Activated T-helper 2 cell treated with anti-CD3 and anti-CD28 coated beads, Interferon-gamma antibody, Interleukin-2, Interleukin-4, amounts not matched to agents 10 μg/mL and 5 μg/mL and 100 μg/mL, durations not matched to agents 14 hours and 24 hours and 36 hours (primary cell): ENCODE results near the gene SIRT2. TPM values are rescaled to one million over a fixed set of nuclear protein-coding genes. Genes with fewer than 3 reads are reported as not detected.
A peak's percentile ranks its signal among the peaks of the same experiment; 100 is the strongest.
"Not testable (repeated sequence)": the region's sequence is repeated elsewhere in the genome, so short reads cannot be mapped to it uniquely, and the experiment has no call there.

Experiments used
- DNase-seq: peaks from one replicate; pipeline ENCODE4 v3.0.0; 2021; ENCODE audit warnings: low spot score
- H3K27ac Mint-ChIP-seq: one replicate; pipeline ENCODE4 v1.8.0; 2021; ENCODE audit warnings: mixed read lengths
- H3K27me3 Mint-ChIP-seq: one replicate; pipeline ENCODE4 v1.8.0; 2021; ENCODE audit warnings: low read depth, mixed read lengths
- H3K36me3 Mint-ChIP-seq: one replicate; pipeline ENCODE4 v1.8.0; 2021; ENCODE audit warnings: low read depth, mixed read lengths
- H3K4me1 Mint-ChIP-seq: one replicate; pipeline ENCODE4 v1.8.0; 2021; ENCODE audit warnings: low read depth, mixed read lengths
- H3K4me3 Mint-ChIP-seq: one replicate; pipeline ENCODE4 v1.8.0; 2021; ENCODE audit warnings: low read depth, mild to moderate bottlenecking, moderate library complexity, mixed read lengths
- H3K9me3 Mint-ChIP-seq: one replicate; pipeline ENCODE4 v1.8.0; 2021; ENCODE audit warnings: mixed read lengths
- intact Hi-C: fragments of 100-400 bp; cut with micrococcal nuclease; formaldehyde crosslinking; loops from one replicate; pipeline ENCODE4 v1.15.1; 2023
- total RNA-seq: library from RNA; stranded (reverse); gene quantifications from 2 replicates; pipeline ENCODE4 v1.2.3, GENCODE V29; 2022

Gene SIRT2
- total RNA-seq, 1 donor from 2014 or later = 29.0 TPM

GRCh38 chr19:38831142-38831605, 68.2 kb downstream of the SIRT2 start:
- DNase-seq = peak; percentile 35
- H3K27ac Mint-ChIP-seq = peak overlapping the region; percentile 98
- peaks cover 49% of the 10 kb centered on the region for H3K36me3 Mint-ChIP-seq
- no peaks in the 10 kb centered on the region for H3K9me3 Mint-ChIP-seq
- no peaks in the 10 kb centered on the region for H3K27me3 Mint-ChIP-seq
- intact Hi-C loops = loop anchor here (1.0 to 10.0 kb wide), 5 partner anchors 19 to 276 kb away; partner anchors contain the start of genes NFKBIB and SIRT2
- peak overlapping the region; percentile 90 for H3K4me3 Mint-ChIP-seq
- H3K4me1 Mint-ChIP-seq = peaks cover 21% of the 10 kb centered on the region

DNA sequence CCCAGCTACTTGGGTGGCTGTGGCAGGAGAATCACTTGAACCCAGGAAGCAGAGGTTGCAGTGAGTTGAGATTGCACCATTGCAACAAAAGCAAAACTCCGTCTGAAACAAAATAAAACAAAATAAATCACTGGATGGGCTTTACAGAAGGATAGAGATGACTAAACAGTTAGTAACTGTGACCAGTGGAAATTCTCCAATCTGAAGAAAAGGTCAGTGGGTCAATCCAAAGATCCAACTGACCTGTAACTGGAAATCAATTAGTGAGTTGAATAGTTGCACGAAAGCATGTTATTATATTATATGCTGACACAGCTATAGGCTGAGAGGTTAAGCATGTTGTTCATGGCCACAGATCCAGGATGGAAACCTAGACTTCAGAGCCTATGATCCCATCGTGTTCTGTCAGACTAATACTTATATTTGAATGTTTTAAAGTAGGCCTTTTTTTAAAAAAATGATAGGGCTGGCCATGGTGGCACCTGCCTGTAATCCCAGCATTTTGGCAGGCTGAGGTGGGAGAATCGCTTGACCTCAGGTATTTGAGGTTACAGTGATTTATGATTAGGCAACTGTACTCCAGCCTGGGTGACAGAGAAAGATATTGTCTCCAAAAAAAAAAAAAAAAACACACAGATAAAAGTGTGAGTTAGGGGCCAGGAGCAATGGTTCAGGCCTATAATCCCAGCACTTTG, 69.2 kb downstream of the SIRT2 start:
- H3K36me3 Mint-ChIP-seq = peaks cover 42% of the 10 kb centered on the region
- H3K27me3 Mint-ChIP-seq = no peaks in the 10 kb centered on the region
- intact Hi-C loops = loop anchor here (5.0 to 10.0 kb wide), 2 partner anchors 93 to 275 kb away; no protein-coding TSS in a partner anchor
- H3K4me1 Mint-ChIP-seq = peaks cover 21% of the 10 kb centered on the region
- H3K4me3 Mint-ChIP-seq = peak overlapping the region; percentile 90
- H3K27ac Mint-ChIP-seq = no peak overlapping the region
- no peaks in the 10 kb centered on the region for H3K9me3 Mint-ChIP-seq
- DNase-seq = no peak

- DNase-seq, H3K9me3 Mint-ChIP-seq, intact Hi-C loops, H3K27me3 Mint-ChIP-seq, H3K27ac Mint-ChIP-seq: not testable (repeated sequence)
- peaks cover 52% of the 10 kb centered on the region for H3K36me3 Mint-ChIP-seq
- H3K4me3 Mint-ChIP-seq = peak overlapping the region; percentile 8
- peaks cover 21% of the 10 kb centered on the region for H3K4me1 Mint-ChIP-seq
Observed at GRCh38 chr19:38829203-38829602, 70.2 kb downstream of the SIRT2 start.

Other genes starting within 250 kb of the SIRT2 start
- 2.9 and 3.6 TPM in 2 replicates for gene CAPN12, start 155.1 kb downstream of the SIRT2 start, total RNA-seq
- not detected in 2 replicates for gene LGALS7, start 126.1 kb downstream of the SIRT2 start, total RNA-seq
- not detected in 2 replicates for gene LGALS7B, start 110.4 kb downstream of the SIRT2 start, total RNA-seq
- 1.6 and 2.0 TPM in 2 replicates for gene LGALS4, start 86.7 kb downstream of the SIRT2 start, total RNA-seq
- 180 and 183 TPM in 2 replicates for gene ECH1, start 67.8 kb downstream of the SIRT2 start, total RNA-seq
- gene HNRNPL, start 49.6 kb downstream of the SIRT2 start, total RNA-seq = 700 and 708 TPM in 2 replicates
- gene RINL, start 21.3 kb downstream of the SIRT2 start, total RNA-seq = 70.2 and 73.4 TPM in 2 replicates
- gene NFKBIB, start 351 bp upstream of the SIRT2 start, total RNA-seq = 81.8 and 82.7 TPM in 2 replicates
- gene CCER2, start 12.6 kb upstream of the SIRT2 start, total RNA-seq = 0.83 and 1.2 TPM in 2 replicates
- gene SARS2, start 31.1 kb upstream of the SIRT2 start, total RNA-seq = 41.1 and 45.2 TPM in 2 replicates
- gene MRPS12, start 31.3 kb upstream of the SIRT2 start, total RNA-seq = 93.5 and 95.3 TPM in 2 replicates
- not detected in 2 replicates for gene FBXO17, start 76.1 kb upstream of the SIRT2 start, total RNA-seq
- gene FBXO27, start 132.9 kb upstream of the SIRT2 start, total RNA-seq = 0.57 and 0.84 TPM in 2 replicates
- gene ACP7, start 184.8 kb upstream of the SIRT2 start, total RNA-seq = not detected in 2 replicates
- gene PAK4, start 226.2 kb upstream of the SIRT2 start, total RNA-seq = 16.5 and 19.4 TPM in 2 replicates